SW 1271 (cell line): Measurements from ENCODE around the gene ZNF627.
"Not testable (repeated sequence)": the region's sequence is repeated elsewhere in the genome, so short reads cannot be mapped to it uniquely, and the experiment has no call there.

Source experiments
- DNase-seq, 2 experiments: peaks; one replicate each; lab custom pipeline; 2025; lab: John Stamatoyannopoulos, UW

The ZNF627 gene

DNA sequence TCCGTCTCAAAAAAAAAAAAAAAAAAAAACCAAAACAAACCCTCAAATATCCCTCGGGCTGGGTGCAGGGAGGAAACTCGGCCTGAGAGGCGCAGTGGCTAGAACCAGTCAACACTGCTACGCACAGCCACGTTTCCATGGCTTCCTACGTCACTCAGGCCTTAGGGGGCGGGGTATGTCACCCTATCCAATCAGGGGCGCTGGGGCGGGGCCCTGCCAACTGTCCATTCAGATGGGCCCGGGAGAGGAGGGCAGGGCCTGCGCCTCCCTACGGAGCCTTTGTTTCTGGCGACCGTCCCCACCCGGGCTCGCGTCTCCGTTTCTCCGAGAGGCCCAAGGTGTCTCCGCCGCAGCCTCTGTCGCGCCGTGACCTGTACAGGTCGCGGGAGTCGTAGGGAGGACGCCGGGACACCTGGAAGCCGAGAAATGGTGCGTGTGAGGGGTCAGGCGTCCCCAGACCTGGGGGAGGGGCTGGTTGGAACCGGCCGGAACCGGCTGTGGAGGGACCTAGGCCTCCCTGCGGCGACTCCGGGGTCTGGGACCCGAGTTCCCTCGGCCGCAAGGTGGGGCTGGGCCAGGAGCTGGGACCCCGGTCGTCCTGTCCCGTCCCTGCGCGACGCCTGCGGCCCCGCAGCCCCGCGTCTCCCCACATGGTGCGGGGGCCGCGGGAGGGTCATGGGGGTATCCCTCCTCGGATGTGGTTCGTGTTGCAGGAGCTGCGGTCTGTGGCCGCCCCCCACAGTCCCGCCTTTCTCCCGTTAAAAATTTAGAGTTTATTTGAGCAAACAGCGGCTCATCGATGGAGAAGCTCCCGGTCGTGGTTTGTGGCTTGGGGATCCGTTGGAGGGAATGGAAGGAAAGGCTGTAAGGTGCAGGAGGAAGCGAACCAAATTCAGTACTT is at the start of gene ZNF627:
Gene ZNF627, plus strand, starts transcription at position 282 of the 901 bp plus-strand sequence. Its CDS starts 145 bp downstream, at position 427.
- DNase-seq, result peak; percentile 95 to 98

- no peak for DNase-seq
These were observed 49.2 kb upstream of the ZNF627 start for GRCh38 chr19:11547929-11548700.

GRCh38 chr19:11549386-11549953 is 47.8 kb upstream of the ZNF627 start:
- DNase-seq, result no peak

- DNase-seq, result no peak
These were observed 47.0 kb upstream of the ZNF627 start for GRCh38 chr19:11550265-11550664.

- DNase-seq, result peak in 1 of 2 experiments; percentile 25
These were observed 45.6 kb upstream of the ZNF627 start for GRCh38 chr19:11551603-11552235.

- no peak for DNase-seq
These were observed 44.5 kb upstream of the ZNF627 start for GRCh38 chr19:11552666-11553372.

DNA sequence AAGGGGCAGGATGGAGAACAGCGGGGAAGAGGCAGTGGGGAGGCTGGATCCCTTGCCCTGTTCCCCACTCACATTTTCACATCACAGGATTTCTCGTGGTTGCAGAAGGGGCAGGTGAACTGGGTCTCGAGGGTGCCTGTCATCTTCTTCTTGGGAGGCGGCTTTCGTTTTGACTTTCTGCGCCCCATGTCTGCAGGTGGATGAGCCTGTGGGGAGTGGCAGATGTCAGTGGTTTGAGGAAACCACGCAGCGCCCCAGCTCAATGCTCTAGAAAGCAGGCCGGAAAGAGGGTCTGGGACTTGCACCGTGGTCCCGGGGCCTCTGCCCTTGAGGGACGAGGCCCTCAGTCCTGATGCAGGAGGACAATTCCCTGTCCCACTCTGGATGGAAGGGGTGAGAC is 43.1 kb upstream of the ZNF627 start:
- no peak for DNase-seq

DNA sequence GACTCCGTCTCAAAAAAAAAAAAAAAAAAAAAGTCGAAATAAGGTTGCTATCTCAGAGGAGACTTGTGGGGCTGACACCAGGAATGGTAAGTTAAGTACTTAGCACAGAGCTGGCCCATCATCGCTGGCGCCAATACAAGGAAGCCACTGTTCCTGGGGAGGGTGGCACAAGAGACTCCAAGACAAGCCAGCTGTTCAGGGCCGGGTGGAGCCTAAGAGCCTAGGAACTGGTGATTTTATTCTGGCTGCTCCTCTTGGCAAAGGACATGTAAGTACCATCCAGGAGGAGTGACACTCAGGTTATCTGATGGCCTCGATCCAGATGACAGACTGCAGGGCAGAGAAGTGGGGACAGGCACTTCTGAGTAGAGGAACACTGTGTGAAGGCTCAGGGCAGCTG is 42.0 kb upstream of the ZNF627 start:
- DNase-seq, result no peak

DNA sequence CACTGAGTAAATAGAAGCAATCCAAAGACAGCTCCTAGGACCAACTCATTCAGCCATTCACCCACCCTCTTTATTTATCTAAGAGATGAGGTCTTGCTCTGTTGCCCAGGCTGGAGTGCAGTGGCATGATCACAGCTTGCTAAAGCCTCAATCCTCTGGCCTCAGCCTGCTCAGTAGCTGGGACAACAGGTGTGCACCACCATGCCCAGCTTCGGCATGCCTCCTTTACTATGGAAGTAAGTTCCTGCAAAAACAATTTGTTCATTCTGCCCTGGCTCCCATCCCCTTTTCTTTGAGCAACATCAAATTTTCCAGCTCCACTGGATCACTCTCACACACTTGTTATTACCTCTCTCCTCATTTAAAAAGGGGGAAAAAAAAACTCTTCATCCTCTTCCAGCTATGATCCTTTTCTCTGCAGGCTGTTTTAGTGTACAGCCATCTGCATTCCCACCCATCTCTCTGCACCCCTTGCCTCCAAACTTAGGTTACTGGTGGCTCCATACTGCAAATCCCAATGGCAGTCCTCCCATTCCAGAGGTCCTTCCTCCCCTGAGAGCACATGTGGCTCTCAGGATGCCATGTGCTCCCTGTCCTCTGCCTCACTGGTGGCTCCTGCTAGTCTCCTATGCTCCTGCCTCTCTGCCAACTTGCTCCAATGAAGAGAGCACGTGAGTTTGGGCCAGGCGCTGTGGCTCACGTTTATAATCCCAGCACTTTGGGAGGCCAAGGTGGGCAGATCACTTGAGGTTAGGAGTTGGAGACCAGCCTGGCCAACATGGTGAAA is 40.5 kb upstream of the ZNF627 start:
- no peak for DNase-seq

DNA sequence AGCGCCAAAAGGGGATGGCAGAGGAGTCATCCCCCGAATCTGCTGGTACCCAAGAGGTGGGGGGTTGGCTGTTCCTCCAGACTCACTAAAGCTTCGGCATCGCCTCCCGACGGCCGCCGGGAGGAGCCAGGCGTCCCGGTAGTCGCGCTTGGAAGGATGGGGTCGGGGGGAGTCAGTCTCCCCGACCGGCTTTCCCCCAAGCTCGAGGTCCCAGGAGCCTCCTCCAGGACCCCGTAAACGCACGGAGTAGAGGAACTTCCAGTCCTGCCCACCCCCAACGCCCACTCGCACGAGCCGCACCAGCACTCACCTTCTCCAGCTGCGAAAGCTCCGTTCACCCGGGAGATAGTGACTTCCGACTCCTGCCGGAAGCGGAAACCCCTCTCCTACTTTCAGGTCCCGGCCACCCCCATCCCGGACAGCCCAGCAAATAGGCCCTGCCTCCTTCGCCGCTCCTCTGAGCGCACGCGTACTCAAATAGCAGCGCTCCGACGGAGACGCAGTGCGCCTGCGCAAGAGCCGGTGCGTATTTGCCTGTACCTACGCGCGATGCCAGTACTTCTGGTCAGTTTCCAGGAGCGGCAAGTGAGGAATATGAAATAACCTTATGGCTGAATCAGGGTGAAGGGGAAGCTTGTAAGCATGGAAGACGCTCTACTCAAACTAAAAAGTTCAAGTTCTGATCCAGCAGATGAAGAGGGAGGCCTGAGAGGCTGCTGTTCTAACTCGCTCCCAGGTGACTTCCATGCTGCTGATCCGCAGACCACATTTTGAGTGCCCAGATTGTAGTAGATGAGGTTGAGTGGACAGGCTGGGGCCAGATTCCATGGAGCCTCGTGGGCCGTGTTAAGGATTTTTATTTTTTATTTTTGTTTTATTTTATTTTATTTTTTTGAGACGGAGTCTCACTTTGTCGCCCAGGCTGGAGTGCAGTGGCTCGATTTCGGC is 38.1 kb upstream of the ZNF627 start, which contains the start of gene ELOF1:
Gene ELOF1, minus strand, starts transcription at position 350 of the 948 bp plus-strand sequence. CDS start 4,883 bp downstream, outside the sequence.
- peak; percentile 96 to 97 for DNase-seq

GRCh38 chr19:11560404-11561051 is 36.8 kb upstream of the ZNF627 start:
- peak; percentile 44 to 63 for DNase-seq

- DNase-seq, result no peak
These were observed 33.8 kb upstream of the ZNF627 start for GRCh38 chr19:11563532-11563931.

DNA sequence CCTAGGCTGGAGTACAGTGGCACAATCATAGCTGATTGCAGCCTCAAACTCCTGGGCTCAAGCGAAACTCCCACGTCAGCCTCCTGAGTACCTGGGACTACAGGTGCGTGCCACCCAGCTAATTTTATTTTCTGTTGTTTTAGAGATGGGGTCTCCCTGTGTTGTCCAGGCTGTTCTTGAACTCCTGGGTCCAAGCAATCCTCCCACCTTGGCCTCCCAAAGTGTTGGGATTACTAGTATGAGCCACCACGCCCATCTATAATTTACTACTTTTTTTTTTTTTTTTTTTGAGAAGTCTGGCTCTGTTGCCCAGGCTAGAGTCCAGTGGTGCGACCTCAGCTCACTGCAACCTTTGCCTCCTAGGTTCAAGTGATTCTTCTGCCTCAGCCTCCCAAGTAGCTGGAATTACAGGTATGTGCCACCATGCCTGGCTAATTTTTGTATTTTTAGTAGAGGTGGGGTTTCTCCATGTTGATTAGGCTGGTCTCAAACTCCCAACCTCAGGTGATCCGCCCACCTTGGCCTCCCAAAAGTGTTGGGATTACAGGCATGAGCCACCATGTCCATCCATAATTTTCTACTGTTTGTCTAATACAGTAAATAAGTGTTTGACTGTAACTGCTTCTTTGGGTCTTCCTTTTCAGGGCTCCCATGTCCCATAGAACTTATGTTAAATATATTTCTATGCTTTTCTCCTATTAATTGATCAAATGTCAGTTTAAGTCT is 33.0 kb upstream of the ZNF627 start:
- not testable (repeated sequence) for DNase-seq

DNA sequence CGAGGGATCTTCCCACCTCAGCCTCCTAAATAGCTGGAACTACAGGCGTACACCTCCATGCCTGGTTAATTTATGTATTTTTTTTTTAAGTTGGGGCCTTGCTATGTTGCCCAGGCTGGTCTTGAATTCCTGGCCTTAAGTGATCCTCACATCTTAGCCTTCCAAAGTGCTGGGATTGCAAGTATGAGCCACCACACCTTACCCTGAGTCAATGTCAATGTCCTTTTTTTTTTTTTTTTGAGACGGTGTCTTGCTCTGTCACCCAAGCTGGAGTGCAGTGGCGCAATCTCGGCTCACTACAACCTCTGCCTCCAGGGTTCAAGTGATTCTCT is 31.7 kb upstream of the ZNF627 start:
- not testable (repeated sequence) for DNase-seq

- DNase-seq, result no peak
These were observed 31.1 kb upstream of the ZNF627 start for GRCh38 chr19:11566164-11566563.

DNA sequence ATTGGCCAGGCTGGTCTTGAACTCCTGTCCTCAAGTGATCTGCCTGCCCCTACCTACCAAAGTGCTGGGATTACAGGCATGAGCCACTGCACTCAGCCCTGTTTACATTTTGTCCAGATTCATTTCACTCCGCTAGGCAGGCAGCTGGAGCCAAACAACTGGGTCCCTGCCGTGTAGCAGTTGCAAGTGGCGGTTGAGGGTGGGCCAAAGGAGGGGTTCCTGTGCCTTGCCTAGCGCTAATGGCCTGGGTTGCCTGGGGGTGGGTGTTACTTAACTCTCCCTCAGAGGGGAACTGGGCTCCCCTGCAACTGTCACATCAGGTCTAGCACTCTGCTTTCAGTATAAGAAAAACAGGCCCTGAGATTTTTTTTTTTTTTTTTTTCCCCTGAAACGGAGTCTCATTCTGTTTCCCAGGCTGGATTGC is 27.2 kb upstream of the ZNF627 start:
- DNase-seq, result no peak

GRCh38 chr19:11573354-11573753 is 23.9 kb upstream of the ZNF627 start:
- DNase-seq, result not testable (repeated sequence)

DNA sequence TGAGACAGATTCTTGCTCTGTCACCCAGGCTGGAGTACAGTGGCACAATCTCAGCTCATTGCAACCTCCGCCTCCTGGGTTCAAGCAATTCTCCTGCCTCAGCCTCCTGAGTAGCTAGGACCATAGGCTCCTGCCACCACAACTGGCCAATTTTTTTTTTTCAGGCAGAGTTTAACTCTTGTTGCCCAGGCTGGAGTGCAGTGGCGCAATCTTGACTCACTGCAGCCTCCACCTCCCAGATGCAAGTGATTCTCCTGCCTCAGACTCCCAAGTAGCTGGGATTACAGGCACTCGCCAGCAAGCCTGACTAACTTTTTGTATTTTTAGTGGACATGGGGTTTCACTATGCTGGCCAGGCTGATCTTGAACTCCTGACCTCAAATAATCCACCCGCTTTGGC is 23.5 kb upstream of the ZNF627 start:
- DNase-seq, result not testable (repeated sequence)
